Neural progenitor cell (in vitro differentiated cells): ENCODE results near the gene RNLS. TPM values are rescaled to one million over a fixed set of nuclear protein-coding genes. Genes with fewer than 3 reads are reported as not detected.

Experiments
- DNase-seq: peaks from one replicate; pipeline ENCODE4 v3.0.0-alpha.2; 2016; ENCODE audit warnings: low spot score
- H2AFZ ChIP-seq: fragments of 200-600 bp; sonication (generic); replicated peaks from 2 replicates; pipeline ENCODE4 v1.6.1; 2016; ENCODE audit warnings: antibody characterized with exemption
- H3F3A ChIP-seq: fragments of 200-600 bp; sonication (generic); 2 replicates; pipeline ENCODE4 v1.6.1; 2016; ENCODE audit warnings: antibody characterized with exemption, low read depth
- H3K27ac ChIP-seq: fragments of 200-600 bp; sonication (generic); 2 replicates; pipeline ENCODE4 v1.5.1; 2016; ENCODE audit warnings: mild to moderate bottlenecking
- H3K27me3 ChIP-seq: fragments of 200-600 bp; sonication (generic); 2 replicates; pipeline ENCODE4 v1.6.1; 2016; ENCODE audit warnings: mild to moderate bottlenecking, moderate library complexity
- H3K36me3 ChIP-seq: fragments of 200-600 bp; sonication (generic); 2 replicates; pipeline ENCODE4 v1.5.1; 2016
- H3K4me1 ChIP-seq: fragments of 200-600 bp; sonication (generic); 2 replicates; pipeline ENCODE4 v1.6.1; 2016; ENCODE audit warnings: mixed run types
- H3K4me2 ChIP-seq: fragments of 200-600 bp; sonication (generic); 2 replicates; pipeline ENCODE4 v1.6.1; 2016
- H3K4me3 ChIP-seq: fragments of 200-600 bp; sonication (generic); 2 replicates; pipeline ENCODE4 v1.5.1; 2016
- H3K79me2 ChIP-seq: fragments of 200-600 bp; sonication (generic); 2 replicates; pipeline ENCODE4 v1.6.1; 2016; ENCODE audit warnings: low read depth
- H3K9ac ChIP-seq: fragments of 200-600 bp; sonication (generic); 2 replicates; pipeline ENCODE4 v1.6.1; 2016
- H3K9me3 ChIP-seq: fragments of 200-600 bp; sonication (generic); 2 replicates; pipeline ENCODE4 v1.5.1; 2016; ENCODE audit warnings: low read depth
- H4K20me1 ChIP-seq: fragments of 200-600 bp; sonication (generic); 2 replicates; pipeline ENCODE4 v1.6.1; 2016; ENCODE audit warnings: low read depth
- H3K27ac Mint-ChIP-seq: 3 replicates; pipeline ENCODE4 v1.8.0; 2021; ENCODE audit warnings: mixed read lengths
- H3K27me3 Mint-ChIP-seq: 2 replicates; pipeline ENCODE4 v1.8.0; 2022; ENCODE audit warnings: low read depth, mild to moderate bottlenecking, inconsistent platforms, moderate library complexity, mixed read lengths; ENCODE audit not compliant: insufficient read depth
- H3K36me3 Mint-ChIP-seq: 3 replicates; pipeline ENCODE4 v1.8.0; 2021; ENCODE audit warnings: mixed read lengths
- H3K4me1 Mint-ChIP-seq: 3 replicates; pipeline ENCODE4 v1.8.0; 2021; ENCODE audit warnings: mixed read lengths
- H3K4me3 Mint-ChIP-seq: 3 replicates; pipeline ENCODE4 v1.8.0; 2021; ENCODE audit warnings: mild to moderate bottlenecking, moderate library complexity, mixed read lengths
- H3K9me3 Mint-ChIP-seq: 3 replicates; pipeline ENCODE4 v1.8.0; 2020; ENCODE audit warnings: mixed read lengths
- EZH2 ChIP-seq: fragments of 200-600 bp; sonication (generic); IDR thresholded peaks from 2 replicates; pipeline ENCODE4 v1.6.1; 2017; ENCODE audit warnings: antibody characterized with exemption, mild to moderate bottlenecking, moderate library complexity
- EZH2phosphoT487 ChIP-seq: fragments of 200-600 bp; sonication (generic); IDR thresholded peaks from 2 replicates; pipeline ENCODE4 v1.6.1; 2017; ENCODE audit warnings: antibody characterized with exemption
- total RNA-seq: library from RNA; depleted of rRNA; stranded (reverse); fragments of >200 nt; gene quantifications from 2 replicates; pipeline ENCODE4 v1.2.3, GENCODE V29; 2015; ENCODE audit warnings: low replicate concordance
- TF ChIP-seq, protein P1 (sequence below): fragments of 200-600 bp; sonication (generic); IDR thresholded peaks from 2 replicates; pipeline ENCODE4 v1.5.1; 2017; ENCODE audit warnings: antibody characterized with exemption, mild to moderate bottlenecking

Gene RNLS
- total RNA-seq, 1 donor from 2014 or later: 9.1 TPM

DNA sequence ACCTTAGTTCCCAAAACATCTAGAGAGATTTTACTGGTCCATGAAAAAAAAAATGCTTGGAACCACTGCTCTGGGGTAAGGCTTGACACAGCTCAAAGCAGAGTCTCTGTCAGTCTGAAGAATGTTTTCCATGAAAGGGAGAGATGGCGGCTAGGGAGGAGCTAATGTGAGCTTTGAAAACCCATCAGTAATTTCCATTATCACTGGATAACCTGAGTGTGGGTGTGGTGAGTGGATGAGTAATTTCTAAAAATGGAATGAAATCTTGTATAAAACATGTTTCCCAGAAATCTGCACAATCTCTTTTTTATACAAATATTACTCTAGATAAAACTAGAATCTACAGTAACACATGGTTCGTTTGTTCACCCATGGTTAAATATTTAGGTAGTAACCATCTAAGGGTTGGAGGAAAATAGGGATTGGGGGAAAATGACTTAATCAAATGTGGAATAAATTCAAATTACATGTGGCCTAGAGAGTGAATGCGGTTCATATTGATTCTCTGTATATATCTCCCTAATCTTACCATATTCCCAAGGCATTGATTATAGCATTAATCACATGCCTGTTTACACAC is 289.4 kb downstream of the RNLS start:
- Histone ChIP-seq H3K36me3 (no peaks in the 10 kb centered on the region), H3K4me2 (no peak overlapping the region), H3K79me2 (no peaks in the 10 kb centered on the region), H3K9ac (no peak overlapping the region), H3K27ac (no peak overlapping the region), H4K20me1 (no peaks in the 10 kb centered on the region), H2AFZ (no peak overlapping the region), H3K9me3 (no peaks in the 10 kb centered on the region), H3F3A (no peaks in the 10 kb centered on the region), H3K27me3 (no peaks in the 10 kb centered on the region), H3K4me3 (no peak overlapping the region), H3K4me1 (peaks cover 4% of the 10 kb centered on the region)
- peaks cover 2% of the 10 kb centered on the region for H3K4me1 Mint-ChIP-seq
- H3K36me3 Mint-ChIP-seq: no peaks in the 10 kb centered on the region
- no peak for DNase-seq
- no peak overlapping the region for H3K27ac Mint-ChIP-seq
- no peaks in the 10 kb centered on the region for H3K9me3 Mint-ChIP-seq
- TF ChIP-seq, protein P1, sequence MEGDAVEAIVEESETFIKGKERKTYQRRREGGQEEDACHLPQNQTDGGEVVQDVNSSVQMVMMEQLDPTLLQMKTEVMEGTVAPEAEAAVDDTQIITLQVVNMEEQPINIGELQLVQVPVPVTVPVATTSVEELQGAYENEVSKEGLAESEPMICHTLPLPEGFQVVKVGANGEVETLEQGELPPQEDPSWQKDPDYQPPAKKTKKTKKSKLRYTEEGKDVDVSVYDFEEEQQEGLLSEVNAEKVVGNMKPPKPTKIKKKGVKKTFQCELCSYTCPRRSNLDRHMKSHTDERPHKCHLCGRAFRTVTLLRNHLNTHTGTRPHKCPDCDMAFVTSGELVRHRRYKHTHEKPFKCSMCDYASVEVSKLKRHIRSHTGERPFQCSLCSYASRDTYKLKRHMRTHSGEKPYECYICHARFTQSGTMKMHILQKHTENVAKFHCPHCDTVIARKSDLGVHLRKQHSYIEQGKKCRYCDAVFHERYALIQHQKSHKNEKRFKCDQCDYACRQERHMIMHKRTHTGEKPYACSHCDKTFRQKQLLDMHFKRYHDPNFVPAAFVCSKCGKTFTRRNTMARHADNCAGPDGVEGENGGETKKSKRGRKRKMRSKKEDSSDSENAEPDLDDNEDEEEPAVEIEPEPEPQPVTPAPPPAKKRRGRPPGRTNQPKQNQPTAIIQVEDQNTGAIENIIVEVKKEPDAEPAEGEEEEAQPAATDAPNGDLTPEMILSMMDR: no peak
- TF ChIP-seq EZH2 (no peak), EZH2phosphoT487 (no peak)
- H3K27me3 Mint-ChIP-seq: peaks cover 2% of the 10 kb centered on the region
- no peak overlapping the region for H3K4me3 Mint-ChIP-seq

DNA sequence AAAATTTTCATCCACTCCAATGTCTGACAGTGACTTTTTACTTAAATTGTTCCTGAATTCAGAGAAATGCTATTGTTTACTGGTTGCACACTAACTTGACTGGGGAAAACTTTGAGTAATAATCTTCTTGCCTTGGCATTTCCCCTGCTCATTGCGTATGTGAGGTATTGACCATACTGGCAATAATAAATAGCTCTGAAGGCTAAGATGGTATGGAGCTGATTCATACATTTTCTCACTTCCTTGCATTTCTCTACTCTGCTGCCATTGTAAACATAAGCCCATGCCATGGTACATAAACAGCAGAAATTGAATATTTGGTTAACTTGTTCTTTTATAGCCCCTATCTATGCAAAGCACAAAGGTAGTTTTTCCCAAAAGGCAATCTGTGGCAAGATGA is 290.0 kb downstream of the RNLS start:
- peaks cover 2% of the 10 kb centered on the region for H3K4me1 Mint-ChIP-seq
- TF ChIP-seq, protein P1: no peak
- TF ChIP-seq EZH2phosphoT487 (no peak), EZH2 (no peak)
- Histone ChIP-seq H4K20me1 (no peaks in the 10 kb centered on the region), H3K27me3 (no peaks in the 10 kb centered on the region), H3K79me2 (no peaks in the 10 kb centered on the region), H3K9ac (no peak overlapping the region), H3K4me3 (no peak overlapping the region), H3F3A (no peaks in the 10 kb centered on the region), H3K9me3 (no peaks in the 10 kb centered on the region), H3K36me3 (no peaks in the 10 kb centered on the region), H3K4me2 (no peak overlapping the region), H2AFZ (no peak overlapping the region), H3K4me1 (peaks cover 4% of the 10 kb centered on the region), H3K27ac (no peak overlapping the region)
- no peak overlapping the region for H3K27ac Mint-ChIP-seq
- H3K9me3 Mint-ChIP-seq: no peaks in the 10 kb centered on the region
- H3K27me3 Mint-ChIP-seq: peaks cover 2% of the 10 kb centered on the region
- H3K4me3 Mint-ChIP-seq: no peak overlapping the region
- DNase-seq: no peak
- H3K36me3 Mint-ChIP-seq: no peaks in the 10 kb centered on the region

DNA sequence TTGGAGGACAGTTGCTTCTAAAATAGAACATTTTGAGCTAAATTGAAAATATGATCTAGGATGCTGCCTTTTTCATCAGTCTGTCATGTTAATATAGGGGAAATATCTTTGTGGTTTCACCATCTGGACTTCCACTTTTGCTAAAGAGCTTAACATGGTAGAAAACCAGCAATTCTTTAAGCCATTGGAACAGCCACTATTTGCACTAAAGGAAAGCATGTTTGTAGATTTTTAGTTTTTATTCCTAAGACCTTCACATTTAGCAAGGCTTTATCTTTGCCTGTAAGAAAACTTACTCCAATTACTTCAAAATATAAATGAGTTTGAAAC is 291.0 kb downstream of the RNLS start:
- Histone ChIP-seq H3F3A (no peaks in the 10 kb centered on the region), H4K20me1 (no peaks in the 10 kb centered on the region), H3K27ac (no peak overlapping the region), H3K4me1 (peaks cover 4% of the 10 kb centered on the region), H3K4me3 (no peak overlapping the region), H3K27me3 (no peaks in the 10 kb centered on the region), H3K79me2 (no peaks in the 10 kb centered on the region), H2AFZ (no peak overlapping the region), H3K9me3 (no peaks in the 10 kb centered on the region), H3K36me3 (no peaks in the 10 kb centered on the region), H3K9ac (no peak overlapping the region), H3K4me2 (no peak overlapping the region)
- TF ChIP-seq EZH2phosphoT487: no peak
- TF ChIP-seq, protein P1: no peak
- TF ChIP-seq EZH2: no peak
- Mint-ChIP-seq H3K27me3 (peaks cover 2% of the 10 kb centered on the region), H3K4me1 (peaks cover 2% of the 10 kb centered on the region), H3K4me3 (no peak overlapping the region), H3K27ac (no peak overlapping the region), H3K9me3 (no peaks in the 10 kb centered on the region), H3K36me3 (no peaks in the 10 kb centered on the region)
- DNase-seq: no peak
